ENCODE measurements around the gene KIF17.

GRCh38 chr1:20730690-20731056, 12.9 kb upstream of the KIF17 start:
- TF ChIP-seq POLR2AphosphoS5 (IDR thresholded peaks at IDR 0.05) (no peak), POLR2A (IDR thresholded peaks at IDR 0.05) (no peak), CTCF (IDR thresholded peaks at IDR 0.05) (no peak)
